ENCODE results near the gene LCN15. TPM values are rescaled to one million over a fixed set of nuclear protein-coding genes. Genes with fewer than 3 reads are reported as not detected.

LCN15 gene
- total RNA-seq, 1 experiment from 2014 or later = not detected

- peaks cover 24% of the 10 kb centered on the region for H3K36me3 ChIP-seq (replicated peaks; ENCODE audit: control insufficient read depth, insufficient read depth, low read length)
- no peak overlapping the region for H3K4me3 ChIP-seq (ENCODE audit: insufficient read depth, low read depth, low read length)
- no peak for DNase-seq
- H3K27me3 ChIP-seq (ENCODE audit: control insufficient read depth, insufficient read depth, low read length) = no peaks in the 10 kb centered on the region; the same call in 1 of the 2 replicates
Observed at GRCh38 chr9:136724772-136725171, 39.5 kb downstream of the LCN15 start.

DNA sequence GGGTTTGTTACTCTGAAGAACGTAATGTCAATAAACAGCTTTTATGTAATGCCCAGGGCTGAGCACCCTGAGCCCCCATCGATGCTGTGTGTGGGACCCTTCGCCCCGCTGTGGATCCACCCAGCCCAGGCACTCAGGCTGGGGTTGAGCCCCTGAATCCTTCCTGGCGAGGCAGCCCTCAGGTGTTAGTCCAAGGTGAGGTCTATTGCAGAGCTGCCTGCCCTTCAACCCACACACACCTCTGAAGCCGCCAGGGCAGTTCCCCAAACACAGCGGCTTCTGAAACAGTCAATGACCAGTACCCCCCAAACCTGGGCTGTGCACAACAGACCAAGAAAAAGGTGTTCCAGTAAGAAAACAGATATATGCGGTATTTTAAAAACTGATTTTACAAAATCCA lies 40.3 kb downstream of the LCN15 start:
- Histone ChIP-seq H3K36me3 (replicated peaks; ENCODE audit: control insufficient read depth, insufficient read depth, low read length) (peaks cover 24% of the 10 kb centered on the region), H3K4me3 (ENCODE audit: insufficient read depth, low read depth, low read length) (no peak overlapping the region), H3K27me3 (ENCODE audit: control insufficient read depth, insufficient read depth, low read length) (no peaks in the 10 kb centered on the region; the same call in 1 of the 2 replicates)
- DNase-seq = no peak

- Histone ChIP-seq H3K27me3 (ENCODE audit: control insufficient read depth, insufficient read depth, low read length) (no peaks in the 10 kb centered on the region), H3K4me3 (ENCODE audit: insufficient read depth, low read depth, low read length) (no peak overlapping the region), H3K36me3 (replicated peaks; ENCODE audit: control insufficient read depth, insufficient read depth, low read length) (peaks cover 24% of the 10 kb centered on the region)
- DNase-seq = no peak
Observed at GRCh38 chr9:136723362-136723976, 40.8 kb downstream of the LCN15 start.

DNA sequence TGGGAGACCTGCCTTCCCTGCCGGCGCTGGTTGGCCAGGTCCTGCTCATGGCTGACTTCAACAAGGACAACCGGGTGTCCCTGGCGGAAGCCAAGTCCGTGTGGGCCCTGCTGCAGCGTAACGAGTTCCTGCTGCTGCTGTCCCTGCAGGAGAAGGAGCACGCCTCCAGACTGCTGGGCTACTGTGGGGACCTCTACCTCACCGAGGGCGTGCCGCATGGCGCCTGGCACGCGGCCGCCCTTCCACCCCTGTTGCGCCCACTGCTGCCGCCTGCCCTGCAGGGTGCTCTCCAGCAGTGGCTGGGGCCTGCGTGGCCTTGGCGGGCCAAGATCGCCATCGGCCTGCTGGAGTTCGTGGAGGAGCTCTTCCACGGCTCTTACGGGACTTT lies 41.4 kb downstream of the LCN15 start:
- no peak for DNase-seq
- Histone ChIP-seq H3K27me3 (ENCODE audit: control insufficient read depth, insufficient read depth, low read length) (no peaks in the 10 kb centered on the region), H3K36me3 (replicated peaks; ENCODE audit: control insufficient read depth, insufficient read depth, low read length) (peaks cover 24% of the 10 kb centered on the region), H3K4me3 (ENCODE audit: insufficient read depth, low read depth, low read length) (no peak overlapping the region)

GRCh38 chr9:136722093-136722968 lies 42.0 kb downstream of the LCN15 start:
- Histone ChIP-seq H3K27me3 (ENCODE audit: control insufficient read depth, insufficient read depth, low read length) (no peaks in the 10 kb centered on the region), H3K36me3 (replicated peaks; ENCODE audit: control insufficient read depth, insufficient read depth, low read length) (peaks cover 24% of the 10 kb centered on the region), H3K4me3 (ENCODE audit: insufficient read depth, low read depth, low read length) (no peak overlapping the region)
- DNase-seq = no peak

DNA sequence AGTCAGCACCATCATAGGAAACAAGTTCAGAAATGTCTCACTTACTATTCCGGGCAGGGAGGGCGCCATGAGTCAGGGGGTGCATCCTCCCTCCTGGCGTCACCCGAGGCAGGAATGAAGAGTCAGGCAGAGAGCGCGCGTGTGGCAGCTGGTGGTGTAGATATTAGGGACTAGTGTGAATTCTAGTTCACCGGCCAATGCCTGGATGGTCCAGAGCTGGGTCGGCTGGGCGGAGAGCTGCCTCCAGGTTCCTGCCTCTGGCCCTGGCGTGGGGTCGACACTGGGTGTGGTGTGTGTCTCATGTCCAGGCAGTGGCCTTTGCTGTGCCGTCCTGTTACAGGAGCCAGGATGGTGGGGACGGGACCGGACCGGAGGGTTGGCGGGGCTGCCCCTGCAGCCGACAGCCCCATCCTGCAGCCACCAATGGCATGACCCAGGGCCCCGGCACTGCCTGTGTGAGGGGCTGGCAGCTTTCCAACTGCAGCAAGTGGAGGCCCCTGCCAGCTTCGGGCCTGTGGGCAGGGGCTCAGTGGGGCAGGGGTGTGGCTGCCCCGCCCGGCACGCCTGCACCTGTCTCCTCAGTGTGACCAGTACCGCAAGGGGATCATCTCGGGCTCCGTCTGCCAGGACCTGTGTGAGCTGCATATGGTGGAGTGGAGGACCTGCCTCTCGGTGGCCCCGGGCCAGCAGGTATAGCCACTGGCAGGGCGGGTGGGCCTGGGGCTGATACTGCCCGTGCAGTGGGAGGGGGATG lies 42.8 kb downstream of the LCN15 start:
- peak; percentile 79 for DNase-seq
- no peak overlapping the region for H3K4me3 ChIP-seq (ENCODE audit: insufficient read depth, low read depth, low read length)
- H3K36me3 ChIP-seq (replicated peaks; ENCODE audit: control insufficient read depth, insufficient read depth, low read length) = peaks cover 20% of the 10 kb centered on the region
- no peaks in the 10 kb centered on the region for H3K27me3 ChIP-seq (ENCODE audit: control insufficient read depth, insufficient read depth, low read length)

- Histone ChIP-seq H3K4me3 (ENCODE audit: insufficient read depth, low read depth, low read length) (no peak overlapping the region), H3K36me3 (replicated peaks; ENCODE audit: control insufficient read depth, insufficient read depth, low read length) (peaks cover 14% of the 10 kb centered on the region), H3K27me3 (ENCODE audit: control insufficient read depth, insufficient read depth, low read length) (no peaks in the 10 kb centered on the region)
- DNase-seq = no peak
Observed at GRCh38 chr9:136720898-136721338, 43.4 kb downstream of the LCN15 start.

DNA sequence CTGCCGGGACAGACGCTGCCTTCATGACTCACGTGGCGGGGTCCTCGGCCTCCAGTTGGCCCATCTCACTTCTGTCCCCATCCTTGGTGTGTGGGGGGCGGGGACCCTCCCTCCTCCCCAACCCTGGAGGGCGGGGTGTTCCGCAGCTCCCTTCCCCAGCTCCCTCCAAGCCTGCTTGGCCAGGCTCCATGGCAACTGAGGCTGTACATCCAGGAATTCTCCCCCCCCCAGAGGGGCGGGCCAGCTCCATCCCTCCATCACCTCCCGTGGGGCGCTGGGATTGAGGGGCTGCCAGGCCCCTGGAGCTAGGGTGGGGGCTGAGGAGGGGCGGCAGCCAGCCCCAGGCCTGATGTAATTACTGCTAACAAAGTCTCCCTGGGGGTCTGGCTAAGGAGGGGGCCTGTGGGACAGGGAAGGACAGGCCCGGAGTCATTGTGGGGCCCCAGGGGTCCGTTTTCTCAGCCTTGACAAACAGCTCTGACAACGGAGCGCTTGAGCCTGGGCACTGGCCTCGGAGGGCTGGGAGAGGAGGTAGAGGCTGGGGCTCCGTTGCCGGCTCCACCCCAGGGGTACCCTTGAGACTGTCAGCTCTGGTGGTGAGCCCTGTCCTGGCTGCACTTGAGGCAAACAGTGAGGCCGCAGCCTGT lies 43.9 kb downstream of the LCN15 start:
- Histone ChIP-seq H3K27me3 (ENCODE audit: control insufficient read depth, insufficient read depth, low read length) (no peaks in the 10 kb centered on the region), H3K36me3 (replicated peaks; ENCODE audit: control insufficient read depth, insufficient read depth, low read length) (peaks cover 9% of the 10 kb centered on the region), H3K4me3 (ENCODE audit: insufficient read depth, low read depth, low read length) (no peak overlapping the region)
- DNase-seq = peak; percentile 91

DNA sequence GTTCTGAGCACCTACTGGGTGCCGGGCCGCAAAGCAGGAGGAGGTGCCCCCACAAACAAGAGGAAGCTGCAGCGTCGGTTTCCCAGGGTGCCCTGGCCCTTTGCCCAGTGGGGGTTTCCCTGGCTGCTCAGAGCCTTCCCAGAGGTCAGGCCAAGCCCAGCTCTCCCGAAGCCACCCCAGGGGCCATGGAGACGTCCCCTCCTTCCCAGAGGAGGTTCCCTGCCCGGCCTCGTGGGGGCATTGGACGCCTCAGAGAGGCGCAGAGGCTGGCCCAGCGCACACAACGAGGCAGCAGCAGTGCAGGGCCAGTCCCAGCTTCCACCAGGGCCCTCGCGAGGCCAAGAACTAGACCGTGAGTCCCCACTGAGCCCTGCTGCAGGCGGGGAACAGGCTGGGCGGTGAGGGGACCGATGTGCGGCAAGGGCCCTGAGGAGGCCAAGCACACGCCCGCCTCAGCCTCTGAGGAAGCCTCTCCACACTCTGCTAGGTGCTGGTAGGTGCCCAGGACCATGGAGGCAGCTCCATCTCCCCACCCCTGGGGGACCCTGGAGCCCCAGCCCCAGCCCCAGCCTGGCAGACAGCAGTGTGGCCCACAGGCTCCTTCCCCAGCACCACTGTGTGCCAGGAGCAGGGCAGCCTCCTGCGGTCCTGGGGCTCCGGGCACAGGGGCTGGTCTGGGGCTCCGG lies 45.0 kb downstream of the LCN15 start:
- Histone ChIP-seq H3K4me3 (ENCODE audit: insufficient read depth, low read depth, low read length) (no peak overlapping the region), H3K27me3 (ENCODE audit: control insufficient read depth, insufficient read depth, low read length) (no peaks in the 10 kb centered on the region), H3K36me3 (replicated peaks; ENCODE audit: control insufficient read depth, insufficient read depth, low read length) (peaks cover 5% of the 10 kb centered on the region)
- DNase-seq = no peak

- no peak for DNase-seq
- no peaks in the 10 kb centered on the region for H3K27me3 ChIP-seq (ENCODE audit: control insufficient read depth, insufficient read depth, low read length)
- peaks cover under 1% of the 10 kb centered on the region; the same call in 1 of the 2 replicates for H3K36me3 ChIP-seq (replicated peaks; ENCODE audit: control insufficient read depth, insufficient read depth, low read length)
- H3K4me3 ChIP-seq (ENCODE audit: insufficient read depth, low read depth, low read length) = no peak overlapping the region
Observed at GRCh38 chr9:136718345-136719194, 45.7 kb downstream of the LCN15 start.

DNA sequence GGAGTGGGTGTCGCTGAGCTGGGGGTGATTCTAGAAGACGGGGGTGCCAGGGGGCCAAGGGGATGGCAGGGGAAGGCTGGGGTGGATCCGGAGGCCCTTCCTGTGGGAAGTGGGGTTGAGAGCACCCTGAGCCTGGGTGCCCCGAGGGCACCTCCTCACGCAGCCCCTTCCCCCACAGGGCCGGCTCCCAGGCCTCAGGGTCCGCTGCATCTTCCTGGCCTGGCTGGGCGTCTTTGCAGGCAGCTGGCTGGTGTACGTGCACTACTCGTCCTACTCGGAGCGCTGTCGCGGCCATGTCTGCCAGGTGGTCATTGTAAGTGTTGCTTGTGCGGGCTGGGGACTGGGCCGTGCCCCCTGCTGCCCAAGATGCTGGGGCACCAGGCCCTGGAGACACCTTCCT lies 46.9 kb downstream of the LCN15 start:
- Histone ChIP-seq H3K36me3 (replicated peaks; ENCODE audit: control insufficient read depth, insufficient read depth, low read length) (no peaks in the 10 kb centered on the region), H3K4me3 (ENCODE audit: insufficient read depth, low read depth, low read length) (no peak overlapping the region), H3K27me3 (ENCODE audit: control insufficient read depth, insufficient read depth, low read length) (no peaks in the 10 kb centered on the region)
- DNase-seq = no peak

GRCh38 chr9:136714893-136715274 lies 49.4 kb downstream of the LCN15 start:
- Histone ChIP-seq H3K27me3 (ENCODE audit: control insufficient read depth, insufficient read depth, low read length) (peaks cover 3% of the 10 kb centered on the region), H3K36me3 (replicated peaks; ENCODE audit: control insufficient read depth, insufficient read depth, low read length) (no peaks in the 10 kb centered on the region), H3K4me3 (ENCODE audit: insufficient read depth, low read depth, low read length) (no peak overlapping the region)
- no peak for DNase-seq

All from H7 (cell line).